GM23248 (cell line): Measurements from ENCODE around the gene SRSF6.

ENCODE experiments used
- EZH2 ChIP-seq: fragments of 200-600 bp; sonication (generic); IDR thresholded peaks from 2 replicates; pipeline ENCODE4 v1.6.1; 2018; ENCODE audit warnings: antibody characterized with exemption, mild to moderate bottlenecking; ENCODE audit not compliant: insufficient read depth, poor library complexity, severe bottlenecking
- EZH2phosphoT487 ChIP-seq: fragments of 200-600 bp; sonication (generic); IDR thresholded peaks from 2 replicates; pipeline ENCODE4 v1.6.1; 2018; ENCODE audit warnings: antibody characterized with exemption, moderate library complexity, mild to moderate bottlenecking, low read depth; ENCODE audit not compliant: insufficient read depth

- no peak for TF ChIP-seq EZH2
- no peak for TF ChIP-seq EZH2phosphoT487
Measured at GRCh38 chr20:43461894-43462659, 4.4 kb downstream of the SRSF6 start.
